ENCODE results near the gene VWA7. TPM values are rescaled to one million over a fixed set of nuclear protein-coding genes. Genes with fewer than 3 reads are reported as not detected.
A peak's percentile ranks its signal among the peaks of the same experiment; 100 is the strongest.
"Not testable (repeated sequence)": the region's sequence is repeated elsewhere in the genome, so short reads cannot be mapped to it uniquely, and the experiment has no call there.

Gene VWA7
- total RNA-seq, 4 donors from 2014 or later: 0.22 to 0.80 (median 0.58) TPM

GRCh38 chr6:31806470-31807272 is 29.5 kb upstream of the VWA7 start, which contains the start of gene LSM2:
TSS of gene LSM2 (minus strand) at chr6:31806966. CDS start at chr6:31806757, 209 bp downstream.
- TF ChIP-seq POLR2A (IDR thresholded peaks at IDR 0.05) (peak in 3 of 4 donors; percentile 58 to 89 (median 78)), CTCF (IDR thresholded peaks at IDR 0.05) (peak in 4 of 6 experiments; percentile 1 to 53 (median 26))
- 0 to 1% methylated on average over 17 to 29 of the region's 51 CpGs for WGBS, 2 donors
- Histone ChIP-seq H3K4me1 (peaks cover 7 to 26% (median 16%) of the 10 kb centered on the region in 3 donors), H3K4me3 (peak within 1 kb of the TSS; percentile 45 to 76 (median 62)), H3K27me3 (no peaks in the 10 kb centered on the region), H3K36me3 (peaks cover 0 to 22% (median 0%) of the 10 kb centered on the region in 3 donors), H3K9me3 (no peaks in the 10 kb centered on the region), H3K27ac (peak within 1 kb of the TSS; percentile 85 to 98 (median 94))
- peak; percentile 79 for DNase-seq
- intact Hi-C loops (cut with DNase I): no loop called here

GRCh38 chr6:31805939-31806469 is 28.9 kb upstream of the VWA7 start:
- peaks cover 7 to 26% (median 16%) of the 10 kb centered on the region in 3 donors for H3K4me1 ChIP-seq
- intact Hi-C loops (cut with DNase I): no loop called here
- TF ChIP-seq CTCF (IDR thresholded peaks at IDR 0.05): no peak
- TF ChIP-seq POLR2A (IDR thresholded peaks at IDR 0.05): no peak
- H3K27ac ChIP-seq: peak overlapping the region; percentile 85 to 98 (median 94)
- peaks cover 0 to 29% (median 0%) of the 10 kb centered on the region in 3 donors for H3K36me3 ChIP-seq
- no peaks in the 10 kb centered on the region for H3K9me3 ChIP-seq
- peak overlapping the region; percentile 45 to 76 (median 62) for H3K4me3 ChIP-seq
- no peaks in the 10 kb centered on the region for H3K27me3 ChIP-seq
- WGBS, 2 donors: 6 to 8% methylated on average over 7 of the region's 7 CpGs
- no peak for DNase-seq

- DNase-seq; H3K27ac ChIP-seq; H3K4me3 ChIP-seq; H3K27me3 ChIP-seq; intact Hi-C loops (cut with DNase I); H3K9me3 ChIP-seq: not testable (repeated sequence)
- Histone ChIP-seq H3K36me3 (peaks cover 0 to 42% (median 0%) of the 10 kb centered on the region in 3 donors), H3K4me1 (peaks cover 8 to 34% (median 13%) of the 10 kb centered on the region in 3 donors)
- 91 to 92% methylated on average over 8 of the region's 8 CpGs for WGBS, 2 donors
These were observed 24.2 kb upstream of the VWA7 start for GRCh38 chr6:31801031-31801927.

GRCh38 chr6:31799781-31800180 is 22.7 kb upstream of the VWA7 start:
- no peak overlapping the region for H3K4me3 ChIP-seq
- no peak for TF ChIP-seq POLR2A (IDR thresholded peaks at IDR 0.05)
- no peak for TF ChIP-seq CTCF (IDR thresholded peaks at IDR 0.05)
- 86 to 88% methylated on average over 11 to 12 of the region's 12 CpGs for WGBS, 2 donors
- no peak for DNase-seq
- intact Hi-C loops (cut with DNase I): no loop called here
- H3K27ac ChIP-seq: no peak overlapping the region
- peaks cover 0 to 42% (median 0%) of the 10 kb centered on the region in 3 donors for H3K36me3 ChIP-seq
- peaks cover 3 to 27% (median 8%) of the 10 kb centered on the region in 3 donors for H3K4me1 ChIP-seq
- no peaks in the 10 kb centered on the region for H3K27me3 ChIP-seq
- no peaks in the 10 kb centered on the region for H3K9me3 ChIP-seq

- Histone ChIP-seq H3K4me1 (peaks cover 3 to 46% (median 16%) of the 10 kb centered on the region in 3 donors), H3K36me3 (peaks cover 0 to 33% (median 0%) of the 10 kb centered on the region in 3 donors), H3K27ac (peak overlapping the region; percentile 5 to 98 (median 72)), H3K9me3 (no peaks in the 10 kb centered on the region), H3K4me3 (no peak overlapping the region), H3K27me3 (no peaks in the 10 kb centered on the region)
- DNase-seq: no peak
- intact Hi-C loops (cut with DNase I): no loop called here
- TF ChIP-seq CTCF (IDR thresholded peaks at IDR 0.05) (no peak), POLR2A (IDR thresholded peaks at IDR 0.05) (no peak)
- 80% methylated on average over 5 of the region's 5 CpGs for WGBS, 2 donors
These were observed 20.5 kb upstream of the VWA7 start for GRCh38 chr6:31797588-31797987.

Measured in esophagus squamous epithelium (tissue), 5 donors.